ELR (cell line): ENCODE data around the gene CXCL5.
A peak's percentile ranks its signal among the peaks of the same experiment; 100 is the strongest.

Source experiments
- DNase-seq: peaks from one replicate; pipeline ENCODE4 v3.0.0-alpha.2; 2015; ENCODE audit warnings: low read depth

The CXCL5 gene

GRCh38 chr4:73998040-73999011 lies at the start of gene CXCL5:
Gene CXCL5 (minus strand): TSS chr4:73998677. CDS start chr4:73998581, 96 bp downstream.
- DNase-seq: peak; percentile 74

DNA sequence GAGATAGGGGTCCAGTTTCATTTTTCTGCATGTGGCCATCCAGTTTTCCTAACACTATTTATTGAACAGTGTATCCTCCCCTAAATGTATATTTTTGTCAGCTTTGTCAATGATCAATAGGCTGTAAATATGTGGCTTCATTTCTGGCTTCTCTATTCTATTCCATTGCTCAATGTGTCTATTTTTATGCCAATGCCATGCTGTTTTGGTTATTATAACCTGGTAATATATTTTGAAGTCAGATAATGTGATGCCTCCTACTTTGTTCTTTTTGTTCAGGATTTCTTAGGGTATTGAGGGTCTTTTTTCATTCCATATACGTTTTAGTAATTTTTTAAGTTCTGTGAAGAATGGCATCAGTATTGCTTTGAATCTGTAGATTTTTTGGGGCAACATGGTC lies 48.7 kb upstream of the CXCL5 start:
- DNase-seq: no peak

GRCh38 chr4:74045772-74046171 lies 47.3 kb upstream of the CXCL5 start:
- no peak for DNase-seq

DNA sequence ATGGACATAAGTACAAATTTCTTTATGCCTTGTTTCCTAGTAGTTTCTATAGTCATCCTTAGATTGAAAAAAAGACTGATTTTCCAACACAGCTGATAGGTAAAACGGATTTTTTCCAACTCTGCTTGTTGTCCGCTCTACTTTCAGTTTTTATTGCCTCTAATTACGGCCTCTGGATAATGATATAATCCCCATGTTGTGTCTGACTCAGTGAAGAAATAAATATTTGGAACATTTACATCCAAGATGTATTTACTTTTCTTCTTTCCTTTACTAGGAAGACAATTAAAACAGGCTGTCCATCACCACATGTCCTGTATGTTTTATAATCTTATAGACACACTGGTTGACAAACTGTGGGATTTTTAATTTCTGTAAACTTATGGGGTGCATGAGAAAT lies 46.8 kb upstream of the CXCL5 start:
- DNase-seq: no peak

- peak; percentile 84 for DNase-seq
These were observed 46.2 kb upstream of the CXCL5 start for GRCh38 chr4:74044677-74045076.

GRCh38 chr4:74042681-74043080 lies 44.2 kb upstream of the CXCL5 start:
- no peak for DNase-seq

DNA sequence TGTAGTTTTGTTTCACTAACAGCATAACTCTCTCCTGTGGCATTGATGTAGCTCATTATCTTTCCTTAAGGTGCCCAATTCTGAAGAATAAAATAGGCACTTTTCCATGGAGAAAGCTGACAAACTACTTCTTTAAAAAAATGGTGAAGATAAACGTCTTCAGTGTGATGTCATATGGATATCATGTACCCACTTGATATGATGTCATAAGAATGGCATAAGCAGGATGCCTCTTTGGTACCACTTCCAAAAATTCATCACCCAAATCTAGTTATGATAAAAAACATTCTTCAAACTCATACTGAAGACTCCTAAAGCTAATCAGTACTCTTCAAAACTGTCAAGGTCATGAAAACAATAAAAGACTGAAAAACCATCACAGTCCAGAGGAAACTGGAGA lies 42.9 kb upstream of the CXCL5 start:
- no peak for DNase-seq

DNA sequence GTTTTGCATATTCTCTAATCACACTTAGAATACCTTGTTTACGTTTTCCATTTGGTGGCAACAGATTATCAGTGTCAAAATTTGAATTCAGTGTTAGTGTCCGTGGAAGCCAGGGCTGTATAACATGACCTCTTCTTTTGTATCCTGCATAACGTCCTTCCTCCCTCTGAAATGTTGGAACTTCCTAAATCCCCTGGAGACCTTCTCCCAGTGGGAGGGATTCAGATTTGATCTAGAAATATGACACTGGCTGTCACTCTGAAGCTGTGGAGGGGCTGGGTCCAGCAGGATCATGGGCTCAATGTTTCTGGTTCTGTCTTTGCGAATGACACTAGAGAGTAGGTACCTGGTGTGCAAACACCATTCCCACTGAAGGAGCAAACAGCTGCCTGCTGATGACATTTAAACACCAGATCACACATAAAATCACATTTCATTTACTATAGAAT lies 40.9 kb upstream of the CXCL5 start:
- DNase-seq: no peak

DNA sequence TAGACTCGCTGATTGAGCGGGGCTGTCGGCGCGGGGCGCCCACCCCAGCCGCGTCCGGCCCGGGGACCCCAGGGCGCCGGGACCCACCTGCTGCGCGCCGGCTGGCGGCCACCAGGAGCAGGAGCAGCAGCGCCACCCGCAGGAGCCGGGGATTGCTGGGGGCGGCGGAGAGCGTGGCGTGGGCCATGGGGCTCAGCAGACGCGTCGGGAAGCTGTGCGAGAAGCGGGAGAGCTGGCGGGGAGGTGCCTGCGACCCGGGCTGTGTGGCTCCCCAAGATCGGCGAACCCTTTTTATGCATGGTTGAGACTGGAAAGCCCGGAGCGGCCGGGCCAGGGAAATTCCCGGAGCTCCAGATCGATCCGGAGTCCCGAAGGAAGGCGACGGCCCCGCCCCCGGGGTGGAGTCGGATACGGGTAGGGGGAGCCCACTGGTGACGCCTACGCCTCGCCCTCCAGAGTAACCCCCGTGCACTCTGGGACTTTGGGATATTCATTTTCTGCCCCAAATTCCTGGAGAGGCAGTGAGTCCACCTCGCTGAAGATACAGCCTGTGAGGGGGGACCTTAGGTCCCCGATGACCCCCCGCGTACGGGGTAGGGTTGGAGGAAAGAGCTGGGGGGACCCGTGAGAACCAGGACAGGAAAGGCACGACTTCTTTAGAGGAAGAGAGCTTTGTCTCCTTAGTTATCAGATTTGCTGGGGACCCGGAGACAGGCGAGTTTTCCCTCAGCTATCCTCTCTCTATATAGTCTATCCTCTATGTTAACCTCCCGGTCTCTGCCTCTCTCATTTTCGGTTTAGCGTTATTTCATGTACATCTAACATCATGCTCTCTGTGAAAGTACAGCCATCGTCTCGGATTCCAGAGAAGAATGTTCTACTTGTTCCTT lies 40.2 kb upstream of the CXCL5 start, which contains the start of gene CXCL3:
Gene CXCL3, minus strand, starts transcription at position 265 of the 890 bp plus-strand sequence. Its CDS starts 78 bp downstream, at position 187.
- peak; percentile 84 for DNase-seq

- peak; percentile 26 for DNase-seq
These were observed 39.6 kb upstream of the CXCL5 start for GRCh38 chr4:74038086-74038424.

DNA sequence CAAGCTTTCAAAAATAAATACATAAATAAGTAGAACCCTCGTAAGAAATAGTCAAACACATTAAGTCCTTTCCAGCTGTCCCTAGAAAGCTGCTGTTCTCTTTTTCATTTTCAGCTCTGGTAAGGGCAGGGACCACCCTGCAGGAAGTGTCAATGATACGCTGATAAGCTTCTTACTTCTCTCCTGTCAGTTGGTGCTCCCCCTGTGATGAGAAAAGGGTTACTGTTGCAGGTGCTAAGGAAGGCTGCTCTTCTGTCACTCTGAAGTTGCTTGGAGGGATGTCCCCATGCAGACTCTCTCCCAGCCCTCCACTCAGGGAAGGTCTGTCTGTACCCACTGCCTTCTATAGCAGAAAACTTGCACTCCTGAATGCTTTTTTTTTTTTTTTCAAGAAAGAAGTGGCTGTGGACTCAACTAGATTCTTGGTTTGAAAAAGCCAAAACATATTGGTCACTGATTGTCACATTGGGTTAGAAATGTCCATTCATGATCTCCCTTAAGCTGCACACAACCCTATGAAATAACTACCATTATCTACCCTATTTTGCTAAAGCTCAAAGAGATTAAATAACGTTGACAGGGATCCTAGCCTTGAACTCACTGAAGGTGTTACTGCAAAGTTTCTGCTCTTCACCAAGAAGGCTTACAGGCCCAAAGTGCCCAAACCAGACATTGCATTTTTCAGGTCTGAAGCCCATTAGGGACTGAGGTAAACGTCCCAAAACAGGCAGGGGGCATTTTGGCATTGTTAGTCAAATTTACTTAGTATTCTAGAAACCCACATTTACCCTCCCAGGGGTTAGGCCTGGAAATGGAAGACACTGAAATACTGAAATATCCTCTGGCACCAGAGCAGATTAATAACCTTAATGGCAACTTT lies 38.8 kb upstream of the CXCL5 start:
- DNase-seq: peak; percentile 29

- DNase-seq: peak; percentile 88
These were observed 35.3 kb upstream of the CXCL5 start for GRCh38 chr4:74033739-74034138.

DNA sequence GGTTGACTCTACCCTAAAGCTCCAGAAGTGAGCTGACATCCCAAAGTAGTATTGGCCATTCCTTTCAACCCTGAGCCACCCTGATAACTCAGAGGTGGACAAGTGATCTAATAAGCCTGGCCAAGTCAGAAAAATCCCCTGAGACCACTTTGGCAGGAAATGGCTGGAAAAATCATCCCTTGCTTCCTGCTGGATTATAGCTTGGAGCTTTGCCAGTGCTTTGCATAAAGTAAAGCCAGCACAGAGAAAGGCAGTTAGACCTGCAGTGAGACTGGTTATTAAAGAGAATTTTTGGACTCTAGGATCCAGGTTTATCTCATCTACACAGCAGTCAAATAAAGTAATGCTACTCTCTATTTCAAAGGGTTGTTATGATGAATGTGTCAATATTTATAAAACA lies 33.6 kb upstream of the CXCL5 start:
- peak; percentile 70 for DNase-seq

DNA sequence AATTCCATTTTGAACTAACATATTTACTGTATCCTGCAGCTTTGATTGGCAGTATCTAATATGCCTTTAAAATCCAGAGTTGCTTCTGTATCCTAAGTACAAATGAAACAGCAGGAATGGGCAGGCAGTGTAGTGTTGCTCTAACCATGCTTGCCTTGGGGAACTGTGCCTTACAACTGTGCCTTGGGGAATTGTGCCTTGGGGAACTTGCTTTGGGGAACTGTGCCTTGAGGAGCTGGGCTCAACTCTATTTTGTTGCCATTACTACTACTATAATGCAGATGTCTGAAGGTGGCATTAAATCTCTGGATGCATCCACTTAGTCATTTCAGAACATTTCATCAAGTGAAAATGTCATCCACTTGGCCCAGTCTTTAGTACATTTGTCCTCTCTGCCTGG lies 33.1 kb upstream of the CXCL5 start:
- DNase-seq: no peak

DNA sequence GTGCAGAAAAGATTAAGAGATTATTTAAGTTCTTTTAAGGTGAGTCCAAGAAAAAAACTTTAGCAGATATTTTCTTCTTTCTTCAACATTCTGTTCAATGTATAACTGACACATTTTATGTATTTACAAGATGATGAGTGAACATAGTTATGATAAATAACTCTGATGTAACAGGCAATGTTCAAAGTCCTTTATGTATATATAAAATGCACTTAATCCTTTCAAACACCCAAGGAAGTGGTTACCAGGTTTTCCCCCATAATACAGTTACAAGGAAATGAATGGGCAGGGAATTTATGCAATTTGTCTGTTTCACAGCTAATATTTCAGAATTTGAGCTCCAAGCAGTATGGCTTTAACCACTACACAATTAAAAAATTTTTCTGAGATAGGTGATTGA lies 31.8 kb upstream of the CXCL5 start:
- DNase-seq: no peak

GRCh38 chr4:74028504-74028903 lies 30.0 kb upstream of the CXCL5 start:
- DNase-seq: no peak

GRCh38 chr4:74023709-74024108 lies 25.2 kb upstream of the CXCL5 start:
- DNase-seq: no peak

DNA sequence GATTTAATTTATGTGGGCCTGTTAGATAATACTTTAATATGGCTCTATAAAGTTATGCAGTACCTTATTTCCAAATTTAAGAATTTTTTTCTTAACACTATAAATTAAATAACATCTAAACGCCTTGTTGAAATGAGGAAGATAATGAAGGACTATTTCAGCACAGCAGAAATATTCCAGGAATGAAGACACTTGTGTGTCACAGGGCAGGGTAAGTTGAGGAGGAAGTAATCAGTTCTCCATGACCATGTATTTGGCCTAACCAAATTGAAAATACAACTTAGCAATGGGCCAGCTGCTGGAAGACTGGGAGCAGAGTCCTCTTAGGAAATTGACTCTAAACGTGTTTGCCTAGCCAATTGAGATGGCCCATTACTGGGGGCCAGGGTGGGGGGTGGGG lies 23.1 kb upstream of the CXCL5 start:
- DNase-seq: no peak

- peak; percentile 42 for DNase-seq
These were observed 20.3 kb upstream of the CXCL5 start for GRCh38 chr4:74018771-74019170.

GRCh38 chr4:74018116-74018515 lies 19.6 kb upstream of the CXCL5 start:
- DNase-seq: peak; percentile 35

DNA sequence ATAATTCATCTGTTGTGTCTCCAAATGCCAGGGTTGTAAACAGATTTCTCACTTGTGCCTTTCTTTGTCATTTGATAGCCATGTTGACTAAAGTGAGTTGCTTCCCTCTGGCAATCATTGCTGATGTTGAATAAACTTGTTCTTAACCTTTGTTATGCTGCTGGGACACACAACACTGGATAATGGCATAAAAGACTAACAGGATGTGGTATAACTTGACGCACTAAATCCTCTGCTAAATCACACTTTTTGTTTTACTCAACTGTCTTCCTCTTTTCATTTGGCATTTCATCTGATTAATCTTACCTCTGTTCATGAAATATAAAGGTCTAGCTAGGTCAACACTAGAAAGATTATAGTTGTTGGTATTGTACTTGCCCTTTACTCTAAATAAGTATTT lies 17.6 kb upstream of the CXCL5 start:
- DNase-seq: peak; percentile 77
